T-cell (primary cell): ENCODE measurements around the gene MYLK3. TPM values are rescaled to one million over a fixed set of nuclear protein-coding genes. Genes with fewer than 3 reads are reported as not detected.

ENCODE experiments used
- ATAC-seq, 4 experiments: fragments of 200-7000 bp in 3 of 4; fragments of 150-1000 bp in 1 of 4; cut with Tn5 transposase; replicated peaks in 1 of 4; 1 replicate in 3 of 4; 2 replicates in 1 of 4; pipeline ENCODE4 v1.10.0; 2021; ENCODE audit warnings: moderate library complexity in 3 of 4, mild to moderate bottlenecking in 2 of 4, moderate number of reproducible peaks in 1 of 4
- CTCF ChIA-PET, 2 donors: fragments of 300-600 bp; sonication (Branson Sonifier 250); formaldehyde crosslinking; loops; one replicate each; lab custom pipeline; 2022; ENCODE audit warnings: antibody characterized with exemption in 2 of 2; lab: Charles Lee
- POLR2A ChIA-PET, 2 donors: fragments of 300-600 bp; sonication (Branson Sonifier 250); formaldehyde crosslinking; loops; one replicate each; lab custom pipeline; 2022; ENCODE audit warnings: antibody characterized with exemption in 2 of 2; lab: Charles Lee
- DNase-seq, 35 experiments: peaks; one replicate each; pipeline versions ENCODE4 v3.0.0 to v3.0.0-alpha.2; 2013 to 2023
- H3K27ac ChIP-seq: one replicate; pipeline ENCODE4 v1.5.1; 2013; ENCODE audit warnings: low read length
- H3K27me3 ChIP-seq, 2 experiments: replicated peaks in 1 of 2; 1 replicate in 1 of 2; 2 replicates in 1 of 2; pipeline versions ENCODE4 v1.6.1 to v1.7.0; 2013; ENCODE audit warnings: low read length in 1 of 2, mixed read lengths in 1 of 2; ENCODE audit not compliant: control insufficient read depth in 2 of 2, insufficient read depth in 2 of 2; ENCODE audit errors: extremely low read depth in 1 of 2
- H3K36me3 ChIP-seq, 2 donors: 1 replicate in 1 of 2; 2 replicates in 1 of 2; pipeline versions ENCODE4 v1.6.1 to v1.7.0; 2013; ENCODE audit warnings: low read length in 1 of 2; ENCODE audit not compliant: control insufficient read depth in 2 of 2, insufficient read depth in 1 of 2; ENCODE audit errors: extremely low read depth in 1 of 2
- H3K4me1 ChIP-seq, 2 experiments: 1 replicate in 1 of 2; 2 replicates in 1 of 2; pipeline versions ENCODE4 v1.6.1 to v1.7.0; 2013; ENCODE audit warnings: low read length in 2 of 2, mixed read lengths in 1 of 2; ENCODE audit not compliant: insufficient read depth in 2 of 2, control insufficient read depth in 1 of 2; ENCODE audit errors: extremely low read depth in 1 of 2
- H3K4me3 ChIP-seq, 2 donors: 1 replicate in 1 of 2; 2 replicates in 1 of 2; pipeline versions ENCODE4 v1.5.1 to v1.7.0; 2013; ENCODE audit warnings: mild to moderate bottlenecking in 2 of 2, low read length in 1 of 2, moderate library complexity in 1 of 2; ENCODE audit not compliant: control insufficient read depth in 1 of 2; ENCODE audit errors: extremely low read depth in 1 of 2
- H3K9me3 ChIP-seq: 2 replicates; pipeline ENCODE4 v1.7.0; 2013
- H3K27ac Mint-ChIP-seq, 2 donors: one replicate each; pipeline ENCODE4 v1.8.0; 2020 to 2021; ENCODE audit warnings: mild to moderate bottlenecking in 2 of 2, mixed read lengths in 2 of 2
- H3K27me3 Mint-ChIP-seq, 2 donors: one replicate each; pipeline ENCODE4 v1.8.0; 2021 to 2022; ENCODE audit warnings: mixed read lengths in 2 of 2
- H3K36me3 Mint-ChIP-seq: one replicate; pipeline ENCODE4 v1.8.0; 2021; ENCODE audit warnings: mixed read lengths
- H3K4me1 Mint-ChIP-seq, 3 donors: one replicate each; pipeline ENCODE4 v1.8.0; 2020 to 2022; ENCODE audit warnings: mixed read lengths in 3 of 3, mild to moderate bottlenecking in 1 of 3
- H3K4me3 Mint-ChIP-seq, 3 donors: one replicate each; pipeline ENCODE4 v1.8.0; 2020 to 2022; ENCODE audit warnings: mild to moderate bottlenecking in 3 of 3, mixed read lengths in 3 of 3, moderate library complexity in 3 of 3
- H3K9me3 Mint-ChIP-seq, 3 donors: one replicate each; pipeline ENCODE4 v1.8.0; 2020 to 2022; ENCODE audit warnings: mixed read lengths in 3 of 3
- WGBS: methylation state at CpG from one replicate; pipeline ENCODE4 v1.1.5; 2013; ENCODE audit warnings: missing lambda C conversion rate; ENCODE audit not compliant: insufficient coverage; 5-methylcytosine and 5-hydroxymethylcytosine counted together
- total RNA-seq, 35 experiments: library from RNA in 6 of 35; stranded (reverse) in 6 of 35; fragments of 120-200 nt in 1 of 35; gene quantifications; one replicate each; pipeline versions ENCODE4 v1.2.1 to v1.2.4 and lab custom pipeline; 2013 to 2026

MYLK3 gene
- total RNA-seq, 5 donors from 2014 or later (not counting 1 experiment from before 2014, with no cell fraction given) = 0.03 to 0.50 (median 0.03) TPM; not detected in 2

- no peak for DNase-seq
- Histone ChIP-seq H3K4me1 (no peaks in the 10 kb centered on the region), H3K4me3 (no peak overlapping the region), H3K36me3 (no peaks in the 10 kb centered on the region), H3K27me3 (no peaks in the 10 kb centered on the region), H3K9me3 (no peaks in the 10 kb centered on the region), H3K27ac (no peak overlapping the region)
- ChIA-PET CTCF (interaction anchor here in 1 of 2 donors (0.6 kb wide), 1 partner anchor 31 kb away, joined by 4 read pairs; no protein-coding TSS in a partner anchor), POLR2A (no interaction called here)
- Mint-ChIP-seq H3K36me3 (no peaks in the 10 kb centered on the region), H3K4me1 (no peaks in the 10 kb centered on the region), H3K27ac (no peak overlapping the region), H3K4me3 (no peak overlapping the region), H3K9me3 (no peaks in the 10 kb centered on the region), H3K27me3 (no peaks in the 10 kb centered on the region)
- WGBS = 100% methylated on average over 1 of the region's 8 CpGs
- ATAC-seq = no peak
Observed at GRCh38 chr16:46768809-46769208, 20.7 kb upstream of the MYLK3 start.

DNA sequence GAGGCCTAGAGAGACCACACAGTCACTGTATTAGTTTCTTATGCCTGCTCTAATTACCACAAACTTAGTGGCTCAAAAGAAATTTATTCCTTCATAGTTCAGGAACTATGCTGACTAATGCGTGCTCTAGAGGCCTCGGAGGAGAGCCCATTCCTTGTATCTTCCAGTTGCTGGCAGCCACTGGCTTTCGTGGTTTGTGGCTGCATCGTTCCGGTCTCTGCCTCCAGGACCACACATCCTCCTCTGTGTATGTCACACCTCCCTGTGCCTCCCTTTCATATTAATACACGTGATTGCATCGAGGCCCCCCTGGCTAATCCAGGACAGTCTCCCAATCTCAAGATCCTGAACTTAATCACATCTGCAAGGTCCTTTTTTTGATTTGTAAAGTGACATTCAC, 16.9 kb upstream of the MYLK3 start:
- Mint-ChIP-seq H3K4me3 (no peak overlapping the region), H3K27me3 (peaks cover 0 to 5% of the 10 kb centered on the region in 2 donors), H3K27ac (no peak overlapping the region), H3K36me3 (no peaks in the 10 kb centered on the region), H3K9me3 (no peaks in the 10 kb centered on the region), H3K4me1 (no peaks in the 10 kb centered on the region)
- H3K27me3 ChIP-seq = peaks cover 0 to 6% of the 10 kb centered on the region in 2 experiments
- POLR2A ChIA-PET = no interaction called here
- no peaks in the 10 kb centered on the region for H3K9me3 ChIP-seq
- WGBS = 38% methylated on average over 5 of the region's 7 CpGs
- DNase-seq = no peak
- H3K4me1 ChIP-seq = no peaks in the 10 kb centered on the region
- H3K36me3 ChIP-seq = no peaks in the 10 kb centered on the region
- ATAC-seq = no peak
- H3K4me3 ChIP-seq = no peak overlapping the region
- CTCF ChIA-PET = no interaction called here
- no peak overlapping the region for H3K27ac ChIP-seq

- Histone ChIP-seq H3K4me3 (no peak overlapping the region), H3K36me3 (no peaks in the 10 kb centered on the region), H3K27ac (no peak overlapping the region), H3K27me3 (peaks cover 0 to 12% of the 10 kb centered on the region in 2 experiments), H3K4me1 (no peaks in the 10 kb centered on the region), H3K9me3 (no peaks in the 10 kb centered on the region)
- ATAC-seq = no peak
- CTCF ChIA-PET = interaction anchor here in 1 of 2 donors (0.6 kb wide), 1 partner anchor 66 kb away, joined by 6 read pairs; no protein-coding TSS in a partner anchor
- POLR2A ChIA-PET = no interaction called here
- Mint-ChIP-seq H3K27me3 (peaks cover 0 to 5% of the 10 kb centered on the region in 2 donors), H3K4me1 (no peaks in the 10 kb centered on the region), H3K9me3 (no peaks in the 10 kb centered on the region), H3K4me3 (no peak overlapping the region), H3K27ac (no peak overlapping the region), H3K36me3 (no peaks in the 10 kb centered on the region)
- 84% methylated on average over 12 of the region's 12 CpGs for WGBS
- no peak for DNase-seq
Observed at GRCh38 chr16:46763147-46763546, 15.0 kb upstream of the MYLK3 start.

DNA sequence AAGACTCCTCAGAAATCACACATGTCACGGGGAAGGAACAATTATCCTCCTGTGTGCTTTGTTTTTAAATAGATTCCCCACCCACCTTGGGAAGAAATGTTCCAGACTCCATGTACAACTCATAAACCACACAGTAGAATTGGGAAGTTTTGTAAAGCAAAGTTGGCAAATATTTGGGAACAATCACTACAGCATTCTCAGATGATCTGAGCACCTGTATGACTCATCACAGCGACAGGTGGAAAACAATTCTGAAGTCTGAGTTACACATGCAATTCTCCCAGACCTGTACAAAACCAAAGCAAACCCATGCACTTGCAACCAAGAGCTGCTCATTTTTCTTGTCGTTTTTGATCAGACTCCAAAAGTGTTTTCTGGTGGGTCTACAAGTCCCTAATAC, 14.4 kb upstream of the MYLK3 start:
- ChIA-PET POLR2A (no interaction called here), CTCF (interaction anchor here in 1 of 2 donors (0.6 kb wide), 1 partner anchor 67 kb away, joined by 6 read pairs; no protein-coding TSS in a partner anchor)
- no peaks in the 10 kb centered on the region for H3K9me3 ChIP-seq
- DNase-seq = no peak
- Mint-ChIP-seq H3K9me3 (no peaks in the 10 kb centered on the region), H3K27me3 (peaks cover 0 to 5% of the 10 kb centered on the region in 2 donors), H3K4me1 (no peaks in the 10 kb centered on the region), H3K27ac (no peak overlapping the region), H3K4me3 (no peak overlapping the region), H3K36me3 (no peaks in the 10 kb centered on the region)
- peaks cover 0 to 16% of the 10 kb centered on the region in 2 experiments for H3K27me3 ChIP-seq
- H3K36me3 ChIP-seq = no peaks in the 10 kb centered on the region
- no peak for ATAC-seq
- H3K27ac ChIP-seq = no peak overlapping the region
- no peaks in the 10 kb centered on the region for H3K4me1 ChIP-seq
- WGBS = 61% methylated on average over 2 of the region's 3 CpGs
- no peak overlapping the region for H3K4me3 ChIP-seq

DNA sequence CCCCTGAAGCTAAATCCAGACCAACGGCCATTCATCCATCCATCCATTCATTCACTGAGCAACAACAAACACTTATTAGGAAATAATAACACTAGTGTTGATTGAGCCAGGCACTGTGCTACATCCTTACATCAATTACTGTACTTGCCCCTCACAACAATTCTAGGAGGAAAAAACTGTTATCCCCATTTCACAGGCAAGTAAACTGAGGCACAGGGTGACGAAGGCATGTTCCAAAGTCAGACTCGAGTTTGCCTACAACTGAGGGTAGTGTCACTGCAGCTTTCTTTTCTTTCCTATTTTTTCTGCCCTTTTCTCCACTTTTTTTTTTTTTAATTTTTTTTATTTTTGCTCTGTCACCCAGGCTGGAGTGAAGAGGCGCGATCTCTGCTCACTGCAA, 11.2 kb upstream of the MYLK3 start:
- H3K27me3 ChIP-seq = peaks cover 0 to 23% of the 10 kb centered on the region in 2 experiments
- no peaks in the 10 kb centered on the region for H3K36me3 ChIP-seq
- ChIA-PET CTCF (no interaction called here), POLR2A (no interaction called here)
- H3K27ac Mint-ChIP-seq = no peak overlapping the region
- H3K27me3 Mint-ChIP-seq = peaks cover 0 to 5% of the 10 kb centered on the region in 2 donors
- no peaks in the 10 kb centered on the region for H3K9me3 Mint-ChIP-seq
- H3K4me3 Mint-ChIP-seq = no peak overlapping the region
- H3K27ac ChIP-seq = no peak overlapping the region
- no peaks in the 10 kb centered on the region for H3K4me1 ChIP-seq
- DNase-seq (no peak), ATAC-seq (no peak)
- H3K4me1 Mint-ChIP-seq = no peaks in the 10 kb centered on the region
- WGBS = 100% methylated on average over 3 of the region's 5 CpGs
- no peaks in the 10 kb centered on the region for H3K36me3 Mint-ChIP-seq
- H3K9me3 ChIP-seq = no peaks in the 10 kb centered on the region
- no peak overlapping the region for H3K4me3 ChIP-seq

GRCh38 chr16:46757339-46758050, 9.4 kb upstream of the MYLK3 start:
- Mint-ChIP-seq H3K36me3 (no peaks in the 10 kb centered on the region), H3K27me3 (peaks cover 0 to 5% of the 10 kb centered on the region in 2 donors), H3K4me3 (no peak overlapping the region), H3K27ac (no peak overlapping the region), H3K9me3 (no peaks in the 10 kb centered on the region), H3K4me1 (peaks cover 0 to 6% (median 0%) of the 10 kb centered on the region in 3 donors)
- H3K27ac ChIP-seq = no peak overlapping the region
- WGBS = 74% methylated on average over 14 of the region's 21 CpGs
- ChIA-PET POLR2A (no interaction called here), CTCF (no interaction called here)
- DNase-seq = no peak
- ATAC-seq = no peak
- no peaks in the 10 kb centered on the region for H3K4me1 ChIP-seq
- no peaks in the 10 kb centered on the region for H3K36me3 ChIP-seq
- no peak overlapping the region for H3K4me3 ChIP-seq
- H3K27me3 ChIP-seq = peaks cover 0 to 23% of the 10 kb centered on the region in 2 experiments
- H3K9me3 ChIP-seq = no peaks in the 10 kb centered on the region
